NCI-H526 treated with DMSO at 0.1 percent for 48 hours (cell line): ENCODE measurements around the gene BRCA1.
"Not testable (repeated sequence)": the region's sequence is repeated elsewhere in the genome, so short reads cannot be mapped to it uniquely, and the experiment has no call there.

ENCODE experiments used
- DNase-seq: peaks from one replicate; lab custom pipeline; 2025; lab: John Stamatoyannopoulos, UW

Gene BRCA1

GRCh38 chr17:43069368-43069898 lies 55.7 kb downstream of the BRCA1 start:
- DNase-seq, result no peak

- no peak for DNase-seq
Observed at GRCh38 chr17:43068570-43069367, 56.4 kb downstream of the BRCA1 start.

GRCh38 chr17:43062984-43063638 lies 62.1 kb downstream of the BRCA1 start:
- DNase-seq, result no peak

- DNase-seq, result no peak
Observed at GRCh38 chr17:43056051-43056450, 69.1 kb downstream of the BRCA1 start.

- DNase-seq, result not testable (repeated sequence)
Observed at GRCh38 chr17:43053008-43053407, 72.2 kb downstream of the BRCA1 start.

- no peak for DNase-seq
Observed at GRCh38 chr17:43051969-43052368, 73.2 kb downstream of the BRCA1 start.

GRCh38 chr17:43044024-43044423 lies 81.1 kb downstream of the BRCA1 start:
- DNase-seq, result no peak

- DNase-seq, result no peak
Observed at GRCh38 chr17:43043307-43043706, 81.9 kb downstream of the BRCA1 start.

GRCh38 chr17:43042025-43042628 lies 83.0 kb downstream of the BRCA1 start:
- DNase-seq, result no peak

GRCh38 chr17:43040655-43041054 lies 84.5 kb downstream of the BRCA1 start:
- peak; percentile 64 for DNase-seq

- DNase-seq, result no peak
Observed at GRCh38 chr17:43039646-43040045, 85.5 kb downstream of the BRCA1 start.

- DNase-seq, result no peak
Observed at GRCh38 chr17:43034894-43035293, 90.3 kb downstream of the BRCA1 start.

- no peak for DNase-seq
Observed at GRCh38 chr17:43033948-43034881, 90.9 kb downstream of the BRCA1 start.

GRCh38 chr17:43031666-43032065 lies 93.5 kb downstream of the BRCA1 start:
- DNase-seq, result no peak

GRCh38 chr17:43030137-43030767 lies 94.9 kb downstream of the BRCA1 start:
- no peak for DNase-seq

GRCh38 chr17:43028221-43028861 lies 96.8 kb downstream of the BRCA1 start:
- no peak for DNase-seq

- no peak for DNase-seq
Observed at GRCh38 chr17:43027091-43028032, 97.8 kb downstream of the BRCA1 start.

- no peak for DNase-seq
Observed at GRCh38 chr17:43026595-43026994, 98.6 kb downstream of the BRCA1 start.

GRCh38 chr17:43025766-43026537 lies 99.2 kb downstream of the BRCA1 start:
- DNase-seq, result no peak
